Gastrocnemius medialis (tissue), 4 donors: ENCODE measurements around the gene GMIP.
A peak's percentile ranks its signal among the peaks of the same experiment; 100 is the strongest.

Experiments
- CTCF ChIP-seq, 5 experiments: fragments of 450-650 bp in 3 of 5; fragments of 200-600 bp in 2 of 5; sonication (generic) in 2 of 5; IDR thresholded peaks in 4 of 5; conservative IDR thresholded peaks in 1 of 5; 1 replicate in 4 of 5; 2 replicates in 1 of 5; pipeline ENCODE4 v1.5.1; 2016 to 2019; ENCODE audit warnings: antibody characterized with exemption in 5 of 5, mild to moderate bottlenecking in 3 of 5, moderate library complexity in 3 of 5
- POLR2A ChIP-seq, 2 donors: fragments of 450-650 bp; IDR thresholded peaks; one replicate each; pipeline ENCODE4 v1.6.1; 2017; ENCODE audit warnings: antibody characterized with exemption in 2 of 2, mild to moderate bottlenecking in 2 of 2, moderate library complexity in 2 of 2

DNA sequence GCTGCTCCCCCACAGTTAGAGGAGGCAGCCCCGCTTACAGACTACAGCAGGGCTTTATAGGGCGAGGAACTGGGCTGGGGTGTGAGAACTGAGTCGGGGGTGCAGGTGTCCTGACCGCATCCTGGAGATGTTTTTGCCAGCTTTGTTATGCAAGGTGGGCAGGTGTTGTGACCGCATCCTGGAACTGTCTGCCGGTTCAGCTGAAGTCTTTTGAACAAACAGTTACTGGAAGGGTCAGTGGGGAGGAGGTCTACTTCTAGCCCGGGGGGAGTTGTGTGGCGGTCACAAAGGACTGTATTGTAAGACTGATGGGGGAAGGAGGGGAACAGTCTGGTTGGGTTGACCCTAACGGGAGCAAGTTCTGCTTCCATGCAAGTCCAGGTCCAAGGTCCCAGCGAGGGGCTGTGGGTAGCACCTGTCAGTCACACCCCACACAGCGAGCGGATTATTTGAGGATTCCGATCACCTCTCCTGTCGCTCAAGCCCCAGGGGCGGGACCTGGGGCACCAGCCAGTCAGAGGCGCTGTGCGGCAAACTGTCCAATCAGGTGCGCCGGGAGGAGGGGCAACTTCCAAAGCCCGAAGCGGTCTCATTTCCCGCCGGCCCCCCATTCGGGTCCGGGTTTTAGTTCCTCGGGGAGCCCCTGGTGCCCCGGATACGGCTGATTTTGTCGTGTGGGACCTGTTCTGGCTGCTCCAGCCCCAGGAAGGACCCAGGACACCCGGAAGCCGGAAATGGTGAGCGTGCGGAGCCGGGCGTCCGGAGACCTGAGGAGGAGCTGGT lies 25.0 kb upstream of the GMIP start, which contains the start of gene ZNF101:
- no peak for TF ChIP-seq CTCF (IDR thresholded peaks at IDR 0.05 in 4 of 5, conservative IDR thresholded peaks at IDR 0.05 in 1 of 5)
- TF ChIP-seq POLR2A (IDR thresholded peaks at IDR 0.05) = peak in 1 of 2 donors; percentile 31
